Measurements from ENCODE around the gene SDK1.

The SDK1 gene

GRCh38 chr7:4078580-4078979 is 777.5 kb downstream of the SDK1 start:
- ChIA-PET CTCF (no interaction called here), POLR2A (no interaction called here)
- no peak for DNase-seq (ENCODE audit: extremely low spot score)
- TF ChIP-seq TARDBP (IDR thresholded peaks at IDR 0.05) = no peak

- ChIA-PET CTCF (no interaction called here), POLR2A (no interaction called here)
- no peak for DNase-seq (ENCODE audit: extremely low spot score)
- TF ChIP-seq ZNF384 (IDR thresholded peaks at IDR 0.05) = no peak
- no peak for TF ChIP-seq ELF4 (IDR thresholded peaks at IDR 0.05)
- TF ChIP-seq ARNT (IDR thresholded peaks at IDR 0.05) = no peak
- TF ChIP-seq BHLHE40 (IDR thresholded peaks at IDR 0.05; ENCODE audit: borderline replicate concordance) = no peak
- no peak for TF ChIP-seq FOXA1 (IDR thresholded peaks at IDR 0.05)
- TF ChIP-seq SP1 (IDR thresholded peaks at IDR 0.05) = no peak
- no peak for TF ChIP-seq FOXM1 (IDR thresholded peaks at IDR 0.05; ENCODE audit: borderline replicate concordance)
- TF ChIP-seq HDGF (IDR thresholded peaks at IDR 0.05; ENCODE audit: borderline replicate concordance) = no peak
Measured at GRCh38 chr7:4079366-4079765, 778.3 kb downstream of the SDK1 start.

GRCh38 chr7:4079956-4080355 is 778.9 kb downstream of the SDK1 start:
- TF ChIP-seq CTBP1 (IDR thresholded peaks at IDR 0.05; ENCODE audit: borderline replicate concordance) (no peak), SP1 (IDR thresholded peaks at IDR 0.05) (no peak), NFRKB (IDR thresholded peaks at IDR 0.05) (no peak), FOXA1 (IDR thresholded peaks at IDR 0.05) (no peak), L3MBTL2 (conservative IDR thresholded peaks at IDR 0.05) (no peak), SUZ12 (IDR thresholded peaks at IDR 0.05) (no peak), BHLHE40 (IDR thresholded peaks at IDR 0.05; ENCODE audit: borderline replicate concordance) (no peak), ELF4 (IDR thresholded peaks at IDR 0.05) (no peak), LEF1 (IDR thresholded peaks at IDR 0.05; ENCODE audit: borderline replicate concordance) (no peak), ZNF384 (IDR thresholded peaks at IDR 0.05) (no peak), HDGF (IDR thresholded peaks at IDR 0.05; ENCODE audit: borderline replicate concordance) (no peak), FOXM1 (IDR thresholded peaks at IDR 0.05; ENCODE audit: borderline replicate concordance) (no peak), PKNOX1 (IDR thresholded peaks at IDR 0.05) (no peak), ARNT (IDR thresholded peaks at IDR 0.05) (no peak)
- CTCF ChIA-PET = no interaction called here
- POLR2A ChIA-PET = no interaction called here
- DNase-seq (ENCODE audit: extremely low spot score) = no peak

- POLR2A ChIA-PET = no interaction called here
- DNase-seq (ENCODE audit: extremely low spot score) = no peak
- TF ChIP-seq FOXA1 (IDR thresholded peaks at IDR 0.05) (no peak), FOXK2 (IDR thresholded peaks at IDR 0.05) (no peak), PKNOX1 (IDR thresholded peaks at IDR 0.05) (no peak), HDGF (IDR thresholded peaks at IDR 0.05; ENCODE audit: borderline replicate concordance) (no peak), FOXM1 (IDR thresholded peaks at IDR 0.05; ENCODE audit: borderline replicate concordance) (no peak), SUZ12 (IDR thresholded peaks at IDR 0.05) (no peak), ZNF384 (IDR thresholded peaks at IDR 0.05) (no peak), L3MBTL2 (conservative IDR thresholded peaks at IDR 0.05) (no peak), NFRKB (IDR thresholded peaks at IDR 0.05) (no peak), ARNT (IDR thresholded peaks at IDR 0.05) (no peak), LEF1 (IDR thresholded peaks at IDR 0.05; ENCODE audit: borderline replicate concordance) (no peak), BHLHE40 (IDR thresholded peaks at IDR 0.05; ENCODE audit: borderline replicate concordance) (no peak), ELF4 (IDR thresholded peaks at IDR 0.05) (no peak), SP1 (IDR thresholded peaks at IDR 0.05) (no peak)
- CTCF ChIA-PET = interaction anchor here (0.5 kb wide), 1 partner anchor 398 kb away, joined by 3 read pairs; no protein-coding TSS in a partner anchor
Measured at GRCh38 chr7:4080954-4081353, 779.9 kb downstream of the SDK1 start.

- ChIA-PET CTCF (no interaction called here), POLR2A (no interaction called here)
- TF ChIP-seq FOXA1 (IDR thresholded peaks at IDR 0.05) (no peak), ARNT (IDR thresholded peaks at IDR 0.05) (no peak), TARDBP (IDR thresholded peaks at IDR 0.05) (no peak), LEF1 (IDR thresholded peaks at IDR 0.05; ENCODE audit: borderline replicate concordance) (no peak), ELF4 (IDR thresholded peaks at IDR 0.05) (no peak), SP1 (IDR thresholded peaks at IDR 0.05) (no peak), L3MBTL2 (conservative IDR thresholded peaks at IDR 0.05) (no peak), FOXK2 (IDR thresholded peaks at IDR 0.05) (no peak), NFRKB (IDR thresholded peaks at IDR 0.05) (no peak)
- no peak for DNase-seq (ENCODE audit: extremely low spot score)
Measured at GRCh38 chr7:4083513-4083912, 782.5 kb downstream of the SDK1 start.

- no peak for DNase-seq (ENCODE audit: extremely low spot score)
- CTCF ChIA-PET = no interaction called here
- POLR2A ChIA-PET = no interaction called here
- TF ChIP-seq SP1 (IDR thresholded peaks at IDR 0.05) (no peak), FOXK2 (IDR thresholded peaks at IDR 0.05) (no peak), L3MBTL2 (conservative IDR thresholded peaks at IDR 0.05) (no peak), CTBP1 (IDR thresholded peaks at IDR 0.05; ENCODE audit: borderline replicate concordance) (no peak), BHLHE40 (IDR thresholded peaks at IDR 0.05; ENCODE audit: borderline replicate concordance) (no peak), LEF1 (IDR thresholded peaks at IDR 0.05; ENCODE audit: borderline replicate concordance) (no peak), TARDBP (IDR thresholded peaks at IDR 0.05) (no peak), HDGF (IDR thresholded peaks at IDR 0.05; ENCODE audit: borderline replicate concordance) (no peak)
Measured at GRCh38 chr7:4084271-4084670, 783.2 kb downstream of the SDK1 start.

GRCh38 chr7:4085937-4086691 is 785.1 kb downstream of the SDK1 start:
- TF ChIP-seq SP1 (IDR thresholded peaks at IDR 0.05) (no peak), TARDBP (IDR thresholded peaks at IDR 0.05) (no peak), L3MBTL2 (conservative IDR thresholded peaks at IDR 0.05) (no peak), NFRKB (IDR thresholded peaks at IDR 0.05) (no peak), LEF1 (IDR thresholded peaks at IDR 0.05; ENCODE audit: borderline replicate concordance) (no peak), BHLHE40 (IDR thresholded peaks at IDR 0.05; ENCODE audit: borderline replicate concordance) (no peak), FOXA1 (IDR thresholded peaks at IDR 0.05) (no peak), ELF4 (IDR thresholded peaks at IDR 0.05) (no peak), HDGF (IDR thresholded peaks at IDR 0.05; ENCODE audit: borderline replicate concordance) (no peak), CTBP1 (IDR thresholded peaks at IDR 0.05; ENCODE audit: borderline replicate concordance) (no peak), FOXM1 (IDR thresholded peaks at IDR 0.05; ENCODE audit: borderline replicate concordance) (no peak)
- ChIA-PET CTCF (no interaction called here), POLR2A (no interaction called here)
- no peak for DNase-seq (ENCODE audit: extremely low spot score)
